Stimulated activated naive CD8-positive, alpha-beta T cell treated with anti-CD3 and anti-CD28 coated beads, Interleukin-15, Interleukin-2, amounts not matched to agents 100 ng/mL and 50 ng/mL, for 24 hours (primary cell): Measurements from ENCODE around the gene PATJ.
"Not testable (repeated sequence)": the region's sequence is repeated elsewhere in the genome, so short reads cannot be mapped to it uniquely, and the experiment has no call there.

Source experiments
- H3K27ac Mint-ChIP-seq: one replicate; pipeline ENCODE4 v1.8.0; 2021; ENCODE audit warnings: mild to moderate bottlenecking, mixed read lengths
- H3K27me3 Mint-ChIP-seq: one replicate; pipeline ENCODE4 v1.8.0; 2021; ENCODE audit warnings: mixed read lengths
- H3K36me3 Mint-ChIP-seq: one replicate; pipeline ENCODE4 v1.8.0; 2021; ENCODE audit warnings: low read depth, mixed read lengths
- H3K4me1 Mint-ChIP-seq: one replicate; pipeline ENCODE4 v1.8.0; 2021; ENCODE audit warnings: low read depth, mixed read lengths
- H3K4me3 Mint-ChIP-seq: one replicate; pipeline ENCODE4 v1.8.0; 2021; ENCODE audit warnings: mild to moderate bottlenecking, mixed read lengths
- H3K9me3 Mint-ChIP-seq: one replicate; pipeline ENCODE4 v1.8.0; 2021; ENCODE audit warnings: mixed read lengths

Gene PATJ

GRCh38 chr1:61741711-61742619 is at the start of gene PATJ:
PATJ (plus strand) TSS chr1:61742480; CDS start chr1:61762893, 20,413 bp downstream.
- Mint-ChIP-seq H3K27me3 (no peaks in the 10 kb centered on the region), H3K4me1 (peaks cover 17% of the 10 kb centered on the region), H3K9me3 (no peaks in the 10 kb centered on the region), H3K4me3 (peak within 1 kb of the TSS; percentile 87), H3K36me3 (no peaks in the 10 kb centered on the region), H3K27ac (peak within 1 kb of the TSS; percentile 61)

GRCh38 chr1:61699911-61700851 is 42.1 kb upstream of the PATJ start:
- peaks cover 63% of the 10 kb centered on the region for H3K36me3 Mint-ChIP-seq
- H3K27me3 Mint-ChIP-seq = no peaks in the 10 kb centered on the region
- H3K27ac Mint-ChIP-seq = no peak overlapping the region
- no peak overlapping the region for H3K4me3 Mint-ChIP-seq
- H3K4me1 Mint-ChIP-seq = no peaks in the 10 kb centered on the region
- no peaks in the 10 kb centered on the region for H3K9me3 Mint-ChIP-seq

- H3K27me3 Mint-ChIP-seq = no peaks in the 10 kb centered on the region
- peaks cover 39% of the 10 kb centered on the region for H3K36me3 Mint-ChIP-seq
- H3K27ac Mint-ChIP-seq = no peak overlapping the region
Measured at GRCh38 chr1:61708953-61709907, 33.0 kb upstream of the PATJ start.

GRCh38 chr1:61709908-61710289 is 32.4 kb upstream of the PATJ start:
- no peak overlapping the region for H3K4me3 Mint-ChIP-seq
- H3K27me3 Mint-ChIP-seq = no peaks in the 10 kb centered on the region
- H3K36me3 Mint-ChIP-seq = peaks cover 39% of the 10 kb centered on the region
- no peaks in the 10 kb centered on the region for H3K4me1 Mint-ChIP-seq
- no peaks in the 10 kb centered on the region for H3K9me3 Mint-ChIP-seq
- no peak overlapping the region for H3K27ac Mint-ChIP-seq

More at GRCh38 chr1:61708953-61709907, 33.0 kb upstream of the PATJ start:
- Mint-ChIP-seq H3K4me1 (no peaks in the 10 kb centered on the region), H3K9me3 (no peaks in the 10 kb centered on the region), H3K4me3 (no peak overlapping the region)

GRCh38 chr1:61711257-61711656 is 31.0 kb upstream of the PATJ start:
- H3K36me3 Mint-ChIP-seq = peaks cover 35% of the 10 kb centered on the region
- H3K4me3 Mint-ChIP-seq, H3K4me1 Mint-ChIP-seq, H3K9me3 Mint-ChIP-seq, H3K27me3 Mint-ChIP-seq: not testable (repeated sequence)
- peak overlapping the region; percentile 45 for H3K27ac Mint-ChIP-seq

- Mint-ChIP-seq H3K27me3 (no peaks in the 10 kb centered on the region), H3K4me1 (no peaks in the 10 kb centered on the region), H3K4me3 (no peak overlapping the region), H3K36me3 (peaks cover 39% of the 10 kb centered on the region), H3K9me3 (no peaks in the 10 kb centered on the region), H3K27ac (no peak overlapping the region)
Measured at GRCh38 chr1:61711969-61712368, 30.3 kb upstream of the PATJ start.

- peaks cover 39% of the 10 kb centered on the region for H3K36me3 Mint-ChIP-seq
- not testable (repeated sequence) for H3K27ac Mint-ChIP-seq, H3K9me3 Mint-ChIP-seq, H3K27me3 Mint-ChIP-seq, H3K4me3 Mint-ChIP-seq
- peaks cover 23% of the 10 kb centered on the region for H3K4me1 Mint-ChIP-seq
Measured at GRCh38 chr1:61718996-61719663, 23.1 kb upstream of the PATJ start.

- H3K4me1 Mint-ChIP-seq = peaks cover 36% of the 10 kb centered on the region
- H3K9me3 Mint-ChIP-seq = no peaks in the 10 kb centered on the region
- peak overlapping the region; percentile 97 for H3K4me3 Mint-ChIP-seq
- H3K27ac Mint-ChIP-seq = peak overlapping the region; percentile 97
- peaks cover 23% of the 10 kb centered on the region for H3K36me3 Mint-ChIP-seq
- H3K27me3 Mint-ChIP-seq = no peaks in the 10 kb centered on the region
Measured at GRCh38 chr1:61724506-61724812, 17.8 kb upstream of the PATJ start.

GRCh38 chr1:61724813-61725694 is 17.2 kb upstream of the PATJ start, which contains the start of gene TM2D1:
TM2D1 (minus strand) TSS chr1:61725141; CDS start chr1:61725120, 21 bp downstream.
- Mint-ChIP-seq H3K27me3 (no peaks in the 10 kb centered on the region), H3K4me1 (peaks cover 36% of the 10 kb centered on the region), H3K9me3 (no peaks in the 10 kb centered on the region), H3K36me3 (peaks cover 20% of the 10 kb centered on the region), H3K27ac (peak within 1 kb of the TSS; percentile 97), H3K4me3 (peak within 1 kb of the TSS; percentile 97)

GRCh38 chr1:61727544-61727943 is 14.7 kb upstream of the PATJ start:
- H3K4me3 Mint-ChIP-seq = no peak overlapping the region
- peaks cover 28% of the 10 kb centered on the region for H3K4me1 Mint-ChIP-seq

GRCh38 chr1:61730679-61731078 is 11.6 kb upstream of the PATJ start:
- H3K36me3 Mint-ChIP-seq, H3K4me1 Mint-ChIP-seq, H3K9me3 Mint-ChIP-seq, H3K27me3 Mint-ChIP-seq, H3K27ac Mint-ChIP-seq, H3K4me3 Mint-ChIP-seq: not testable (repeated sequence)

More at GRCh38 chr1:61727544-61727943, 14.7 kb upstream of the PATJ start:
- H3K9me3 Mint-ChIP-seq = no peaks in the 10 kb centered on the region
- H3K36me3 Mint-ChIP-seq = peaks cover 13% of the 10 kb centered on the region
- H3K27me3 Mint-ChIP-seq = no peaks in the 10 kb centered on the region
- no peak overlapping the region for H3K27ac Mint-ChIP-seq

- H3K27ac Mint-ChIP-seq = no peak overlapping the region
- no peaks in the 10 kb centered on the region for H3K36me3 Mint-ChIP-seq
- H3K9me3 Mint-ChIP-seq = no peaks in the 10 kb centered on the region
- H3K4me1 Mint-ChIP-seq = peaks cover 5% of the 10 kb centered on the region
- no peaks in the 10 kb centered on the region for H3K27me3 Mint-ChIP-seq
- no peak overlapping the region for H3K4me3 Mint-ChIP-seq
Measured at GRCh38 chr1:61732726-61733125, 9.6 kb upstream of the PATJ start.
